A549 treated with CORT108297 at 1 μM for 4 hours (cell line): ENCODE data around the gene ANO9. TPM values are rescaled to one million over a fixed set of nuclear protein-coding genes. Genes with fewer than 3 reads are reported as not detected.

Experiments
- total RNA-seq: library from RNA; stranded (reverse); fragments of 200-300 nt; extraction: Qiagen RNA extraction; gene quantifications from 5 replicates; pipeline ENCODE4 v1.2.3, GENCODE V29; 2022

ANO9 gene
- total RNA-seq: 0.55 to 1.8 TPM (median 1.0 TPM) in 5 replicates

GRCh38 chr11:441418-442274 is at the start of gene ANO9:
Gene ANO9 (minus strand): TSS chr11:442011. CDS start chr11:441926, 85 bp downstream.

GRCh38 chr11:449889-450808 is 8.3 kb upstream of the ANO9 start, which contains the start of gene PTDSS2:
Gene PTDSS2 (plus strand): TSS chr11:450279. CDS start chr11:450456, 177 bp downstream.

GRCh38 chr11:394034-394857 is 47.6 kb downstream of the ANO9 start, which contains the start of gene PKP3:
Gene PKP3 (plus strand): TSS chr11:394209. CDS start chr11:394293, 84 bp downstream.

GRCh38 chr11:369336-370018 is 72.3 kb downstream of the ANO9 start, which contains the start of gene B4GALNT4:
Gene B4GALNT4 (plus strand): TSS chr11:369499. CDS start chr11:369804, 305 bp downstream.

Other genes with a start within 250 kb of the ANO9 start
- not detected in 5 replicates for gene SCGB1C1, start 248.9 kb downstream of the ANO9 start, total RNA-seq
- 38.1 to 49.8 TPM (median 48.0 TPM) in 5 replicates for gene BET1L, start 234.6 kb downstream of the ANO9 start, total RNA-seq
- 116 to 126 TPM (median 121 TPM) in 5 replicates for gene RIC8A, start 234.3 kb downstream of the ANO9 start, total RNA-seq
- gene SIRT3, start 205.7 kb downstream of the ANO9 start, total RNA-seq: 14.4 to 22.0 TPM (median 20.6 TPM) in 5 replicates
- 168 to 196 TPM (median 173 TPM) in 5 replicates for gene PSMD13, start 205.0 kb downstream of the ANO9 start, total RNA-seq
- gene NLRP6, start 163.6 kb downstream of the ANO9 start, total RNA-seq: not detected in 5 replicates
- gene PGGHG, start 152.9 kb downstream of the ANO9 start, total RNA-seq: 7.1 to 15.7 TPM (median 12.5 TPM) in 5 replicates
- gene IFITM5, start 142.5 kb downstream of the ANO9 start, total RNA-seq: not detected in 5 replicates
- gene IFITM2, start 134.2 kb downstream of the ANO9 start, total RNA-seq: 59.0 to 71.7 TPM (median 65.6 TPM) in 5 replicates
- gene IFITM1, start 128.0 kb downstream of the ANO9 start, total RNA-seq: 0.22 to 0.64 TPM (median 0.39 TPM) in 5 replicates
- gene IFITM3, start 121.2 kb downstream of the ANO9 start, total RNA-seq: 18.8 to 35.6 TPM (median 29.9 TPM) in 5 replicates
- gene B4GALNT4, start 72.5 kb downstream of the ANO9 start, total RNA-seq: 11.1 to 25.3 TPM (median 20.4 TPM) in 5 replicates
- 26.3 to 41.8 TPM (median 39.9 TPM) in 5 replicates for gene PKP3, start 47.8 kb downstream of the ANO9 start, total RNA-seq
- gene SIGIRR, start 27.0 kb downstream of the ANO9 start, total RNA-seq: 55.4 to 103 TPM (median 98.4 TPM) in 5 replicates
- 35.2 to 48.7 TPM (median 46.0 TPM) in 5 replicates for gene PTDSS2, start 8.3 kb upstream of the ANO9 start, total RNA-seq
- 128 to 190 TPM (median 178 TPM) in 5 replicates for gene RNH1, start 65.2 kb upstream of the ANO9 start, total RNA-seq
- 97.4 to 162 TPM (median 151 TPM) in 5 replicates for gene HRAS, start 93.6 kb upstream of the ANO9 start, total RNA-seq
- 0.45 to 0.93 TPM (median 0.75 TPM) in 5 replicates for gene LRRC56, start 95.5 kb upstream of the ANO9 start, total RNA-seq
- gene LMNTD2, start 118.7 kb upstream of the ANO9 start, total RNA-seq: 1.9 to 3.3 TPM (median 2.7 TPM) in 5 replicates
- gene RASSF7, start 119.0 kb upstream of the ANO9 start, total RNA-seq: 35.3 to 47.8 TPM (median 43.4 TPM) in 5 replicates
- 26.7 to 35.3 TPM (median 34.8 TPM) in 5 replicates for gene PHRF1, start 134.5 kb upstream of the ANO9 start, total RNA-seq
- 4.1 to 7.8 TPM (median 7.0 TPM) in 5 replicates for gene IRF7, start 173.9 kb upstream of the ANO9 start, total RNA-seq
- 0.03 to 0.08 TPM in 2 of 5 replicates, not detected in the others for gene CDHR5, start 182.9 kb upstream of the ANO9 start, total RNA-seq
- not detected in 5 replicates for gene SCT, start 185.2 kb upstream of the ANO9 start, total RNA-seq
- gene DRD4, start 195.3 kb upstream of the ANO9 start, total RNA-seq: 0.15 to 0.39 TPM (median 0.22 TPM) in 5 replicates